ENCODE measurements around the gene CMIP. TPM values are rescaled to one million over a fixed set of nuclear protein-coding genes. Genes with fewer than 3 reads are reported as not detected.

The CMIP gene
- total RNA-seq, 1 donor from 2014 or later = 6.6 TPM

DNA sequence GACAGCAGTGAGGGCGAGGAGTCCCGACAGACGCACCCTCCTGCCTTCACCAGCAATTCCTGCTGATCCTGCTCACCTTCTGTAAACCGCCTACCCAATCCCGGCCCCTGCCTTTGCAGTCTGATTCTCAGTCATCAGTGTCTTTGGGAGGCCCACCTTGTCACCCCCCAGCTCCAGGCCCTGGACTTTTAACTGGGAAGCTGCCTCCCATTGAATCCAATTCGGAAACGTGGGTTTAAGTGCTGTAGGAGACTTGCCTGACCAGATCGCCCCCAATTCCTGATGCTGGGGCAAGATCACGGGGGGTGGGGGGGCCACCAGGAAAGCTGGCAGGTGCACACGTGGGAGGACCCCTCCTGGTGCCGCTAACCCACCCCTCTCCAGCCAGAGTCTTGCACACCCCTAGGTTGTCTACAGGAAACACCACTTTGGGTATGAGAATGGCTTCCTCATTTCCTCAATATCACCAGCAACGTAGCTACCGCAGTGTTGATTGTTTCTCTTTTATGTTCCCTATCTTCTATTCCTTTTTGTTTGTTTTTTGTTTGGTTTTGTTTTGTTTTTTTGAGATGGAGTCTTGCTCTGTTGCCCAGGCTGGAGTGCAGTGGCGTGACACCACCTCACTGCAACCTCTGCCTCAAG, 46.6 kb upstream of the CMIP start:
- Histone ChIP-seq H3K9me3 (ENCODE audit: low read depth) (no peaks in the 10 kb centered on the region), H3K27me3 (no peaks in the 10 kb centered on the region), H3K4me3 (no peak overlapping the region), H3K9ac (no peak overlapping the region), H3K36me3 (no peaks in the 10 kb centered on the region), H3K4me2 (no peak overlapping the region), H3K79me2 (ENCODE audit: low read depth) (no peaks in the 10 kb centered on the region), H3K27ac (no peak overlapping the region), H4K20me1 (ENCODE audit: low read depth) (no peaks in the 10 kb centered on the region), H2AFZ (replicated peaks) (no peak overlapping the region), H3F3A (ENCODE audit: low read depth) (no peaks in the 10 kb centered on the region), H3K4me1 (no peaks in the 10 kb centered on the region)
- H3K27ac Mint-ChIP-seq = no peak overlapping the region
- H3K27me3 Mint-ChIP-seq (ENCODE audit: insufficient read depth, low read depth) = peaks cover 2% of the 10 kb centered on the region
- peaks cover 4% of the 10 kb centered on the region for H3K36me3 Mint-ChIP-seq
- H3K4me1 Mint-ChIP-seq = peaks cover 4% of the 10 kb centered on the region
- no peak for DNase-seq (ENCODE audit: low spot score)
- TF ChIP-seq EZH2 (IDR thresholded peaks at IDR 0.05) (no peak), CTCF (IDR thresholded peaks at IDR 0.05) (no peak), EZH2phosphoT487 (IDR thresholded peaks at IDR 0.05) (no peak)
- no peak overlapping the region for H3K4me3 Mint-ChIP-seq
- peaks cover 4% of the 10 kb centered on the region for H3K9me3 Mint-ChIP-seq

- no peaks in the 10 kb centered on the region for H3K79me2 ChIP-seq (ENCODE audit: low read depth)
- no peaks in the 10 kb centered on the region for H4K20me1 ChIP-seq (ENCODE audit: low read depth)
- no peak overlapping the region for H2AFZ ChIP-seq (replicated peaks)
- no peaks in the 10 kb centered on the region for H3F3A ChIP-seq (ENCODE audit: low read depth)
- H3K4me1 ChIP-seq = no peaks in the 10 kb centered on the region
- no peak overlapping the region for H3K4me2 ChIP-seq
- H3K4me1 Mint-ChIP-seq = peaks cover 7% of the 10 kb centered on the region
- peaks cover 3% of the 10 kb centered on the region for H3K27me3 Mint-ChIP-seq (ENCODE audit: insufficient read depth, low read depth)
- H3K9me3 Mint-ChIP-seq = peaks cover 4% of the 10 kb centered on the region
- no peak overlapping the region for H3K4me3 ChIP-seq
- TF ChIP-seq CTCF (IDR thresholded peaks at IDR 0.05) = no peak
- no peak for TF ChIP-seq EZH2 (IDR thresholded peaks at IDR 0.05)
- no peak for TF ChIP-seq EZH2phosphoT487 (IDR thresholded peaks at IDR 0.05)
- H3K27me3 ChIP-seq = peaks cover 9% of the 10 kb centered on the region
- H3K9me3 ChIP-seq (ENCODE audit: low read depth) = no peaks in the 10 kb centered on the region
- no peaks in the 10 kb centered on the region for H3K36me3 Mint-ChIP-seq
- no peaks in the 10 kb centered on the region for H3K36me3 ChIP-seq
- no peak overlapping the region for H3K4me3 Mint-ChIP-seq
- H3K9ac ChIP-seq = no peak overlapping the region
- no peak for DNase-seq (ENCODE audit: low spot score)
- no peak overlapping the region for H3K27ac ChIP-seq
- no peak overlapping the region for H3K27ac Mint-ChIP-seq
These were observed 44.7 kb upstream of the CMIP start for GRCh38 chr16:81399909-81400308.

- Mint-ChIP-seq H3K4me3 (no peak overlapping the region), H3K27me3 (ENCODE audit: insufficient read depth, low read depth) (peaks cover 3% of the 10 kb centered on the region), H3K4me1 (peaks cover 9% of the 10 kb centered on the region), H3K27ac (no peak overlapping the region), H3K36me3 (no peaks in the 10 kb centered on the region), H3K9me3 (peaks cover 4% of the 10 kb centered on the region)
- no peak for DNase-seq (ENCODE audit: low spot score)
- peaks cover 9% of the 10 kb centered on the region for H3K27me3 ChIP-seq
- no peak overlapping the region for H3K9ac ChIP-seq
- no peak for TF ChIP-seq CTCF (IDR thresholded peaks at IDR 0.05)
- TF ChIP-seq EZH2phosphoT487 (IDR thresholded peaks at IDR 0.05) = no peak
- no peak for TF ChIP-seq EZH2 (IDR thresholded peaks at IDR 0.05)
- no peak overlapping the region for H3K27ac ChIP-seq
- H2AFZ ChIP-seq (replicated peaks) = no peak overlapping the region
- no peak overlapping the region for H3K4me3 ChIP-seq
- H4K20me1 ChIP-seq (ENCODE audit: low read depth) = no peaks in the 10 kb centered on the region
- no peaks in the 10 kb centered on the region for H3K36me3 ChIP-seq
- no peak overlapping the region for H3K4me2 ChIP-seq
- no peaks in the 10 kb centered on the region for H3K9me3 ChIP-seq (ENCODE audit: low read depth)
- no peaks in the 10 kb centered on the region for H3K4me1 ChIP-seq
- H3F3A ChIP-seq (ENCODE audit: low read depth) = no peaks in the 10 kb centered on the region
- H3K79me2 ChIP-seq (ENCODE audit: low read depth) = no peaks in the 10 kb centered on the region
These were observed 43.3 kb upstream of the CMIP start for GRCh38 chr16:81401035-81401950.

All from neural progenitor cell (in vitro differentiated cells).